HS-5 (cell line): ENCODE measurements around the gene ADGRD1.

Source experiments
- DNase-seq: peaks from one replicate; pipeline ENCODE4 v3.0.0-alpha.2; 2012; ENCODE audit warnings: low read depth

ADGRD1 gene

GRCh38 chr12:131007031-131007739, 53.5 kb downstream of the ADGRD1 start:
- DNase-seq, result no peak

- DNase-seq, result no peak
Observed at GRCh38 chr12:131007740-131008117, 54.0 kb downstream of the ADGRD1 start.

GRCh38 chr12:131008131-131008912, 54.6 kb downstream of the ADGRD1 start:
- no peak for DNase-seq

- no peak for DNase-seq
Observed at GRCh38 chr12:131008913-131009270, 55.2 kb downstream of the ADGRD1 start.

GRCh38 chr12:131009595-131010395, 56.1 kb downstream of the ADGRD1 start:
- no peak for DNase-seq

GRCh38 chr12:131010396-131011131, 56.9 kb downstream of the ADGRD1 start:
- no peak for DNase-seq

- DNase-seq, result peak; percentile 10
Observed at GRCh38 chr12:131011165-131012079, 57.7 kb downstream of the ADGRD1 start.

- DNase-seq, result no peak
Observed at GRCh38 chr12:131012279-131013069, 58.8 kb downstream of the ADGRD1 start.

- no peak for DNase-seq
Observed at GRCh38 chr12:131013118-131013517, 59.4 kb downstream of the ADGRD1 start.

- no peak for DNase-seq
Observed at GRCh38 chr12:131014343-131014742, 60.6 kb downstream of the ADGRD1 start.

GRCh38 chr12:131015581-131016337, 62.1 kb downstream of the ADGRD1 start:
- DNase-seq, result no peak

- no peak for DNase-seq
Observed at GRCh38 chr12:131017477-131017991, 63.8 kb downstream of the ADGRD1 start.

- DNase-seq, result no peak
Observed at GRCh38 chr12:131018019-131018620, 64.4 kb downstream of the ADGRD1 start.

GRCh38 chr12:131018808-131019397, 65.2 kb downstream of the ADGRD1 start:
- no peak for DNase-seq

GRCh38 chr12:131020326-131021153, 66.8 kb downstream of the ADGRD1 start:
- no peak for DNase-seq

- no peak for DNase-seq
Observed at GRCh38 chr12:131021154-131021541, 67.4 kb downstream of the ADGRD1 start.

- no peak for DNase-seq
Observed at GRCh38 chr12:131024026-131024425, 70.3 kb downstream of the ADGRD1 start.
